AG10803 (cell line): ENCODE results near the gene TEDC2.

Experiments
- DNase-seq: peaks from one replicate; pipeline ENCODE4 v3.0.0; 2010; ENCODE audit warnings: low read depth
- H3K4me3 ChIP-seq: 2 replicates; pipeline ENCODE4 v1.5.1; 2011; ENCODE audit warnings: mild to moderate bottlenecking, low read length, control low read depth
- TF ChIP-seq, protein P1 (sequence below): conservative IDR thresholded peaks from 2 replicates; pipeline ENCODE4 v1.5.1; 2011; ENCODE audit warnings: mild to moderate bottlenecking, low read length, control low read depth, inconsistent platforms

Gene TEDC2

DNA sequence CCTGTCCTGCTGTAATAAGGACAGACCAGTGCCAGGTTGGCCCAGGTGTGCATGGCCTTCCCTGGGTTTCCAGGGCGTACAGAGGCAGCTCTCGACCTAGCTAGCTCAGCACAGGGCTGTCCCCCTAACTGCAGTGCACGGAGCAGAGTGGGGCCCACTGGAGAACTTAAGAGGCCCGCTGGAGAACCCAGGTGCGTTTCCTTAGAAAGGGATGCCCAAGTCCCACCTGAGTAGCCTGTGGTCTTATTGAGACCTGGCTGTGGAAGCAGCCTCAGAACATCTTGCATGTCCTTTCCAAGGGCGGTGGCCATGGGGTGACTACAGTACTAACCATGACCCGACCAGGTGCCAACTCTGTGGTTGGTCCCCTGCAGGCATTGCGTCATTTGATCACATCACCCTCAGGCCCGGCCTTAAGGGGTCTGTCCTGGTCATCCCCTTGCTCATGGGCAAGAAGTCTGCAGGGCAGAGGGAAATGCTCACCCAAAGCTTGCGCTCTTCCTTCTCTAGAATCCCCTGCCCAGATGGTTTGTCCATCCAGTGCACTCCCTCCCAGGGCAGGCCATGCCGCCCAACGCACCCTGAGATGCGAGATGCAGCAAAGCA, 34.0 kb upstream of the TEDC2 start:
- DNase-seq = no peak
- TF ChIP-seq, protein P1, sequence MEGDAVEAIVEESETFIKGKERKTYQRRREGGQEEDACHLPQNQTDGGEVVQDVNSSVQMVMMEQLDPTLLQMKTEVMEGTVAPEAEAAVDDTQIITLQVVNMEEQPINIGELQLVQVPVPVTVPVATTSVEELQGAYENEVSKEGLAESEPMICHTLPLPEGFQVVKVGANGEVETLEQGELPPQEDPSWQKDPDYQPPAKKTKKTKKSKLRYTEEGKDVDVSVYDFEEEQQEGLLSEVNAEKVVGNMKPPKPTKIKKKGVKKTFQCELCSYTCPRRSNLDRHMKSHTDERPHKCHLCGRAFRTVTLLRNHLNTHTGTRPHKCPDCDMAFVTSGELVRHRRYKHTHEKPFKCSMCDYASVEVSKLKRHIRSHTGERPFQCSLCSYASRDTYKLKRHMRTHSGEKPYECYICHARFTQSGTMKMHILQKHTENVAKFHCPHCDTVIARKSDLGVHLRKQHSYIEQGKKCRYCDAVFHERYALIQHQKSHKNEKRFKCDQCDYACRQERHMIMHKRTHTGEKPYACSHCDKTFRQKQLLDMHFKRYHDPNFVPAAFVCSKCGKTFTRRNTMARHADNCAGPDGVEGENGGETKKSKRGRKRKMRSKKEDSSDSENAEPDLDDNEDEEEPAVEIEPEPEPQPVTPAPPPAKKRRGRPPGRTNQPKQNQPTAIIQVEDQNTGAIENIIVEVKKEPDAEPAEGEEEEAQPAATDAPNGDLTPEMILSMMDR = no peak
- no peak overlapping the region for H3K4me3 ChIP-seq

DNA sequence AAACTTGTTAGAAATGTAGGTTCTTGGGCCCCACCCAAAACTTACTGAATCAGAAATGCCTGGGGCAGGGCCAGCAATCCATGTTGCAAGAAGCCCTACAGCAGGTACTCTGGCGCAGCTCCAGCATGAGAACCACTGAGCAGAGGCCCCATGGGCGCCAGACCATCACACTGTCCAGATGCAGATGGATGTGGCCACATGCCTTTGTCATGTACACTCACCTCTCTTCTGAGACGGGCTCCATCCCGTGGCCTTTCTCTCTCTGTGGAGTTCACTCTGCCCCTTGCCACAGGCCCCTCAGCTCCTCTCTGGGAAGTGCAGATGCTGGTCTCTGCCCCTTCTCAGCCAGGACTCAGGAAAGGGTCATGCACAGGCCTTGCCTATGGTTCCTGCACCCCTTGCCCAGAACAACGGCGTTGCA, 33.0 kb upstream of the TEDC2 start:
- no peak overlapping the region for H3K4me3 ChIP-seq
- no peak for DNase-seq
- TF ChIP-seq, protein P1 = no peak

DNA sequence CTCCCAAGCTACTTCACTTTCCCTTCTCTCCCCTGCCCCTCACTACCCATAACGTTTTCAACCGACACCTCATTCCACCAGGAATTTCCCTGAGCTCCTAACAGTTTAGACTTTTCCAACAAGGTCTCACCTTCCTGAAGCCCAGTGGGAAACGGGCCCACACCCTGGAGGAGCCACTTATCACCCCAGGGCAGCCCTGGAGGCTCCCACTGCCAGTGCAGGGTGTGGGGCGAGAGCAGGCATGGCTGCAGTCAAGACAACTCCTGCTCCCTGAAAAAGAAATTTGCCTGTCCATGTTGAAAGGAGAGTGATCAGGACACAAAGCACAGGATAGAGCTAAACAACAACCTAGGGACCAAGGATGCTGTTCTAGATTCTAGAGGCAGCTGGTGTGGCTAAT, 32.4 kb upstream of the TEDC2 start:
- TF ChIP-seq, protein P1 = no peak
- no peak for DNase-seq
- no peak overlapping the region for H3K4me3 ChIP-seq

DNA sequence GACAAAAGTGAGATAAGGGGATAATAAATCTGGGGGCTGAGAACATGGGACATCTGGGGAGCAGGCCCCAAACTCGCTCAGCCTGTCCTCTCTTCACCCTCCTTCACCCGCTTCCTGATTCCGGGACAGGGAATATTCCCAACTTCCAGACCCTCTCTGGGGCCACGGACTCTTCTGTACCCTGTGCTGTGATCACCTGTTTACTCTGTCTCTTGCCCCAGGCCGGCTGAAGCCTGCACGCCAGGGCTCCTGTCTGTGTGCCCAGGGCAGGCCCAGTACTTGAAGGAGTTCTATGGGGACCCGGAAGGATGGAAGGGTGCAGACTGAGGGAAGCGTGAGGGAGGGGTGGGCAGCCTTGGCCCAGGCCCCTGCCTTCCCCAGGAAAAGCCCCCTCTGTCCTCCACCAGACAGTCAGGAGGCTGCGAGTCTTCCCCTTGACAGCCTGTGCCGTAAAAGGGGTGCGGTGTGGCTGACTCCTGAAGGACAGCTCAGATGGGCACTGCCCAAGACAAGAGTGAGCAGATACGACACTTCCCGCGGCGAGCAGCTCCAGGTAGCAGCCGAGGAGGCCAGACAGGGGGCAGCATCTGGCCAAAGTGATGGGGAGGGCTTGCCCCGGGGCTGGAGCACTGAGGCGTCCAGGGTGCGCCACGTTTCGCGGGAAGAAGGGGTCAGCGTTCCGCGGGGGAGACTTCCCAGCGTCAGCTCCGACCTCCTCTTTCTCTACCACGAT, 31.7 kb upstream of the TEDC2 start:
- DNase-seq = no peak
- H3K4me3 ChIP-seq = peak overlapping the region; percentile 77
- TF ChIP-seq, protein P1 = peak; percentile 31

DNA sequence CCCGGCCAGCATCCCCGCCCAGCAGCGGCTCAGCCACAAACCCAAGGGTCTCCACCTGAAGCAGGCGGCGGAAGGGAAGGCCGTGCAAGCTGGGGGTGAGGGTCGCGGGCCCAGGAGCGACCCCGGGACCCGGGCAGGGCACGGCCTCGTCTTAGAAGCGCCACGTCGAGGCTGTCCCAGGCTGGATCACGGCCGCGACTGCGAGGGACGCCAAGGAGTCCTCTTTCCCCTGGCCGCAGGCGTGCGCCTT, 31.2 kb upstream of the TEDC2 start:
- no peak for DNase-seq
- TF ChIP-seq, protein P1 = no peak
- peak overlapping the region; percentile 77 for H3K4me3 ChIP-seq

DNA sequence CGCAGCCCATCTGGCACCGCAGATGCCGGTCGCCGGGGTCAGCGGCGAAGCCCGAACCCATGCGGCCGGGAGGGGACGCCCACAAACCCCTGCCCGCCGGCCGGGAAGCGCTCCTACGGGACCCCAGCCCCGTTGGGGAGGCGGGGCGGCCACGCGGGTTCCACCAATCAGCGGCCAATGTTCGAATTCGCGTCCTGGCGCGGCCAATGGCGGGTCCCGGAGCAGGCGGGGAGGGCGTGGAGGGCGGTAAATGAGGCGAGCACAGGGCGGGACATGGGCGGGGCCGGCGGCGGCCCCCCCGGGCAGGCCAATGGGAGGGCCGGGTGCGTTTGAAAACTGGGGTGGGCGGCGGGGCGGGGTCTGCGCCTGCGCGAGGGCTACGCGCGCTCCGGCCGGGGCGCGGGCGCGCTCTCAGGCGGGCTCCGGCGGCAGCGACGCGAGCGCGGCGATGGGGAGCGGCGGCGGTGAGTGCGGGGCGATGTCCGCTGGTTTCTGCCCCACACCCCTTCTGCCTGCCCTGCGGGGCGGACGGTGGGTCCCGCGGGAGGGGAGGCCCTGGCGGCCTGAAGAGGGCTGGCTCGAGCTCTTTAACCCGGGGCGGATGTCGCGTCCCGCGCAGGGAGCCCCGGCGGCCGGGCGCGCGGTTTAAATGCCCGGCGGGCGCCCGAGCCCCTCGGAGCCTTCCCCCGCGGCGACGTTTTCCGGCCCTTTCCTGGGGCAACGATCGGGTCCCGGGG, 30.7 kb upstream of the TEDC2 start, which contains the start of gene CCNF:
TSS of gene CCNF (plus strand) at position 414 of the 737 bp plus-strand sequence. CDS start at position 449, 35 bp downstream.
- TF ChIP-seq, protein P1 = no peak
- H3K4me3 ChIP-seq = peak within 1 kb of the TSS; percentile 77
- DNase-seq = peak; percentile 93
